Esophagus muscularis mucosa (tissue), 4 donors: ENCODE measurements around the gene MLN. TPM values are rescaled to one million over a fixed set of nuclear protein-coding genes. Genes with fewer than 3 reads are reported as not detected.
A peak's percentile ranks its signal among the peaks of the same experiment; 100 is the strongest.

Experiments
- DNase-seq: peaks from one replicate; pipeline ENCODE4 v3.0.0-alpha.2; 2017; ENCODE audit errors: extremely low spot score
- H3K27ac ChIP-seq, 4 donors: fragments of 200-600 bp; sonication (generic); replicated peaks in 1 of 4; 1 replicate in 3 of 4; 2 replicates in 1 of 4; pipeline ENCODE4 v1.5.1; 2016 to 2019; ENCODE audit warnings: mild to moderate bottlenecking in 1 of 4
- H3K27me3 ChIP-seq, 4 donors: fragments of 200-600 bp; sonication (generic); one replicate each; pipeline versions ENCODE4 v1.5.1 to v1.6.0; 2016 to 2019
- H3K36me3 ChIP-seq, 4 donors: fragments of 200-600 bp; sonication (generic); one replicate each; pipeline ENCODE4 v1.5.1; 2016 to 2019
- H3K4me1 ChIP-seq, 4 donors: fragments of 200-600 bp; sonication (generic); one replicate each; pipeline ENCODE4 v1.5.1; 2016 to 2019
- H3K4me3 ChIP-seq, 4 donors: fragments of 200-600 bp; sonication (generic); 1 replicate in 2 of 4; 2 replicates in 2 of 4; pipeline ENCODE4 v1.5.1; 2016 to 2019; ENCODE audit warnings: mild to moderate bottlenecking in 4 of 4, moderate library complexity in 1 of 4
- H3K9me3 ChIP-seq, 4 donors: fragments of 200-600 bp; sonication (generic); 1 replicate in 3 of 4; 2 replicates in 1 of 4; pipeline ENCODE4 v1.5.1; 2016 to 2019
- CTCF ChIP-seq, 3 experiments: fragments of 200-600 bp in 2 of 3; fragments of 450-650 bp in 1 of 3; sonication (generic) in 2 of 3; IDR thresholded peaks; one replicate each; pipeline ENCODE4 v1.5.1; 2017 to 2019; ENCODE audit warnings: antibody characterized with exemption in 3 of 3, mild to moderate bottlenecking in 2 of 3, moderate library complexity in 1 of 3
- EP300 ChIP-seq: sonication (generic); formaldehyde crosslinking; IDR thresholded peaks from one replicate; pipeline ENCODE4 v1.6.1; 2017; ENCODE audit warnings: antibody characterized with exemption
- POLR2A ChIP-seq: fragments of 450-650 bp; IDR thresholded peaks from one replicate; pipeline ENCODE4 v1.6.1; 2017; ENCODE audit warnings: antibody characterized with exemption, moderate library complexity, mild to moderate bottlenecking, low read depth
- POLR2AphosphoS5 ChIP-seq, 2 donors: sonication (generic); formaldehyde crosslinking; IDR thresholded peaks; one replicate each; pipeline ENCODE4 v1.6.1; 2017; ENCODE audit warnings: antibody characterized with exemption in 2 of 2
- WGBS: methylation state at CpG from one replicate; pipeline ENCODE4 v1.1.5; 2018; 5-methylcytosine and 5-hydroxymethylcytosine counted together
- intact Hi-C: fragments of 100-400 bp; cut with DNase I; formaldehyde crosslinking; loops from one replicate; pipeline ENCODE4 v1.15.1; 2023
- total RNA-seq, 4 donors: library from RNA; depleted of rRNA; stranded (reverse); fragments of >200 nt; gene quantifications; one replicate each; pipeline versions ENCODE4 v1.1.0 to v1.2.1, GENCODE V29; 2016

MLN gene
- not detected for total RNA-seq

GRCh38 chr6:33803571-33804053 lies at the start of gene MLN:
Gene MLN, minus strand, starts transcription at chr6:33804003. Its CDS starts 2,840 bp downstream, at chr6:33801163.
- no peaks in the 10 kb centered on the region for H3K36me3 ChIP-seq
- H3K27me3 ChIP-seq: peaks cover 0 to 88% (median 2%) of the 10 kb centered on the region in 4 donors
- no peak within 1 kb of the TSS for H3K27ac ChIP-seq
- H3K4me1 ChIP-seq: peaks cover 0 to 3% (median 0%) of the 10 kb centered on the region in 4 donors
- no peak for DNase-seq
- H3K9me3 ChIP-seq: no peaks in the 10 kb centered on the region
- no peak within 1 kb of the TSS for H3K4me3 ChIP-seq
- intact Hi-C loops: no loop called here
- no peak for TF ChIP-seq EP300
- no peak for TF ChIP-seq POLR2AphosphoS5 (IDR thresholded peaks at IDR 0.05)
- no peak for TF ChIP-seq POLR2A
- no peak for TF ChIP-seq CTCF (IDR thresholded peaks at IDR 0.05)
- WGBS: 89% methylated on average over 14 of the region's 14 CpGs

GRCh38 chr6:33853026-33853425 lies 49.2 kb upstream of the MLN start:
- H3K36me3 ChIP-seq: no peaks in the 10 kb centered on the region
- no peaks in the 10 kb centered on the region for H3K9me3 ChIP-seq
- WGBS: 95% methylated on average over 3 of the region's 4 CpGs
- intact Hi-C loops: no loop called here
- H3K27me3 ChIP-seq: peaks cover 0 to 81% (median 0%) of the 10 kb centered on the region in 4 donors
- TF ChIP-seq POLR2A: no peak
- no peak for TF ChIP-seq POLR2AphosphoS5 (IDR thresholded peaks at IDR 0.05)
- no peak for TF ChIP-seq CTCF (IDR thresholded peaks at IDR 0.05)
- TF ChIP-seq EP300: no peak
- no peak for DNase-seq
- peaks cover 0 to 4% (median 0%) of the 10 kb centered on the region in 4 donors for H3K4me1 ChIP-seq
- H3K4me3 ChIP-seq: no peak overlapping the region
- H3K27ac ChIP-seq: no peak overlapping the region

- 29% methylated on average over 5 of the region's 8 CpGs for WGBS
- Histone ChIP-seq H3K4me3 (no peak overlapping the region), H3K4me1 (no peaks in the 10 kb centered on the region), H3K36me3 (no peaks in the 10 kb centered on the region), H3K27me3 (peaks cover 0 to 71% (median 0%) of the 10 kb centered on the region in 4 donors), H3K9me3 (no peaks in the 10 kb centered on the region), H3K27ac (no peak overlapping the region)
- DNase-seq: no peak
- intact Hi-C loops: no loop called here
- TF ChIP-seq EP300 (no peak), POLR2AphosphoS5 (IDR thresholded peaks at IDR 0.05) (no peak), CTCF (IDR thresholded peaks at IDR 0.05) (peak in 1 of 3 experiments; percentile 14), POLR2A (no peak)
Observed at GRCh38 chr6:33851959-33852358, 48.2 kb upstream of the MLN start.

GRCh38 chr6:33850869-33851541 lies 47.2 kb upstream of the MLN start:
- WGBS: 89% methylated on average over 8 of the region's 10 CpGs
- H3K4me3 ChIP-seq: no peak overlapping the region
- no peaks in the 10 kb centered on the region for H3K4me1 ChIP-seq
- no peak overlapping the region for H3K27ac ChIP-seq
- TF ChIP-seq POLR2AphosphoS5 (IDR thresholded peaks at IDR 0.05) (no peak), POLR2A (no peak), CTCF (IDR thresholded peaks at IDR 0.05) (no peak), EP300 (no peak)
- H3K36me3 ChIP-seq: no peaks in the 10 kb centered on the region
- H3K27me3 ChIP-seq: peaks cover 0 to 61% (median 0%) of the 10 kb centered on the region in 4 donors
- intact Hi-C loops: no loop called here
- no peak for DNase-seq
- no peaks in the 10 kb centered on the region for H3K9me3 ChIP-seq
